ENCODE measurements around the gene ZP2. TPM values are rescaled to one million over a fixed set of nuclear protein-coding genes. Genes with fewer than 3 reads are reported as not detected.

The ZP2 gene
- total and polyA plus RNA-seq, 9 donors = 0.36 to 1.1 (median 0.37) TPM; not detected in 6

DNA sequence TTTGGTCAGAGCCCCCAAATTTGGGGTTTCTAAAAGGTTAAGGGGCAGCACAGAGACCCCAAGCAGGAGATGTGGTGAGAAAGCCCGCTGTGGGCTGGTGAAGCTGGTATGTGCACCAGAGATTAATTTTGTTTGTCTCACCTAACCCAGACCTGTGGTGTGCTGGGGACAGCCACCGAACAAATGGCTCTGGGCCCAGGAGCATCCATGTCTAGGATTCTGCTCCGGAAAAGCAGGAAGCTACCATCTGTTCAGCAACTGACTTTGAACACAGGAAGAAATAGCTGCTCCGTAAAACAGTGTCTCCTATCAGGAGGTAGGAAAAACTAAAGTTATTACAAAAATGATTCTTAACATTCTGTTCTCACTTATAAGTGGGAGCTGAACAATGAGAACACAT is 2.7 kb upstream of the ZP2 start:
- no peak for DNase-seq
- TF ChIP-seq POLR2A (IDR thresholded peaks at IDR 0.05) (no peak), EP300 (IDR thresholded peaks at IDR 0.05) (no peak)
- TF ChIP-seq, protein P1, sequence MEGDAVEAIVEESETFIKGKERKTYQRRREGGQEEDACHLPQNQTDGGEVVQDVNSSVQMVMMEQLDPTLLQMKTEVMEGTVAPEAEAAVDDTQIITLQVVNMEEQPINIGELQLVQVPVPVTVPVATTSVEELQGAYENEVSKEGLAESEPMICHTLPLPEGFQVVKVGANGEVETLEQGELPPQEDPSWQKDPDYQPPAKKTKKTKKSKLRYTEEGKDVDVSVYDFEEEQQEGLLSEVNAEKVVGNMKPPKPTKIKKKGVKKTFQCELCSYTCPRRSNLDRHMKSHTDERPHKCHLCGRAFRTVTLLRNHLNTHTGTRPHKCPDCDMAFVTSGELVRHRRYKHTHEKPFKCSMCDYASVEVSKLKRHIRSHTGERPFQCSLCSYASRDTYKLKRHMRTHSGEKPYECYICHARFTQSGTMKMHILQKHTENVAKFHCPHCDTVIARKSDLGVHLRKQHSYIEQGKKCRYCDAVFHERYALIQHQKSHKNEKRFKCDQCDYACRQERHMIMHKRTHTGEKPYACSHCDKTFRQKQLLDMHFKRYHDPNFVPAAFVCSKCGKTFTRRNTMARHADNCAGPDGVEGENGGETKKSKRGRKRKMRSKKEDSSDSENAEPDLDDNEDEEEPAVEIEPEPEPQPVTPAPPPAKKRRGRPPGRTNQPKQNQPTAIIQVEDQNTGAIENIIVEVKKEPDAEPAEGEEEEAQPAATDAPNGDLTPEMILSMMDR (IDR thresholded peaks at IDR 0.05) = no peak
- Histone ChIP-seq H3K4me1 (ENCODE audit: insufficient read depth) (no peaks in the 10 kb centered on the region), H3K4me3 (no peak overlapping the region), H3K27me3 (no peaks in the 10 kb centered on the region), H3K36me3 (no peaks in the 10 kb centered on the region), H3K9me3 (no peaks in the 10 kb centered on the region), H3K27ac (no peak overlapping the region)
- 36 to 53% (median 48%) methylated on average over 4 of the region's 4 CpGs for WGBS, 3 donors
- intact Hi-C loops (cut with DNase I) = loop anchor here in 1 of 4 donors (10.0 kb wide), 1 partner anchor 51 kb away; no protein-coding TSS in a partner anchor

DNA sequence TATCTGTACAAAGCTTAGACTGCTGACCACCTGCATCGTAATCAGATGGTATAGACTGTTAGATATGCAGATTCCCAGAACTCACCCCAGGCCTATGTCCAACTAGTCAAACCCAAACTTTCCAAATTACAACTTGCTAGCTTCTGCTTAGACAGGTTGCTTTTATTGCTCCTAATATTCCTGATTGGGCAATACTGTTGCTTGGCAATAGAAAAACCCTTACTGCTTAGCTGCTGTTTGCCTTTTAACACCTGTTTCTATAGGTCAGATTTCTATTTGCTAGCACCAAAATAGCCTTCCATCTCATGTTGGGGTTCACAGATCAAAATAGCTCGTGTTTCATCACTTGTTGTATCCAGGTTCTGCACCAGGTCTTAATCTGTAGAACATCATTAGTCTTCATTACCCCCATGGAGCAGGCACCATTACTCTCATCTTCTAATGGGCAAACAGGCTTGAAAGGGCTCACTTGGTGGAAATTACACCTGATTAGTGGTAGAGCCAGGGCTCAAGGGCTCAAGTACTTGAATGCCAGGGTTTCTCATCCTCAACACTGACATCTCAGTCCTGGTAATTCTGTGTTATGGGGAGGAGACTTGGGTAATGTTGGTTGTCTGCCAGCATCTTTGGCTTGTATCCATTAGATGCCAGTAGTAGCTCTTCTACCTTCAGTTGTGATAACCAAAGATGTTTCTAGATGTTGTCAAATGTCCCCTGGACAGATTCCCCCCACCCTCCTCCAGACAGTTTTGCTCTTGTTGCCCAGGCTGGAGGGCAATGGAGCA is 2.7 kb downstream of the ZP2 start:
- WGBS, 3 donors = 56 to 65% (median 60%) methylated on average over 2 of the region's 2 CpGs
- intact Hi-C loops (cut with DNase I) = no loop called here
- TF ChIP-seq EP300 (IDR thresholded peaks at IDR 0.05) (no peak), POLR2A (IDR thresholded peaks at IDR 0.05) (no peak)
- TF ChIP-seq, protein P1 (IDR thresholded peaks at IDR 0.05) = no peak
- Histone ChIP-seq H3K27me3 (no peaks in the 10 kb centered on the region), H3K4me3 (no peak overlapping the region), H3K4me1 (ENCODE audit: insufficient read depth) (no peaks in the 10 kb centered on the region), H3K36me3 (no peaks in the 10 kb centered on the region), H3K9me3 (no peaks in the 10 kb centered on the region), H3K27ac (no peak overlapping the region)
- no peak for DNase-seq

DNA sequence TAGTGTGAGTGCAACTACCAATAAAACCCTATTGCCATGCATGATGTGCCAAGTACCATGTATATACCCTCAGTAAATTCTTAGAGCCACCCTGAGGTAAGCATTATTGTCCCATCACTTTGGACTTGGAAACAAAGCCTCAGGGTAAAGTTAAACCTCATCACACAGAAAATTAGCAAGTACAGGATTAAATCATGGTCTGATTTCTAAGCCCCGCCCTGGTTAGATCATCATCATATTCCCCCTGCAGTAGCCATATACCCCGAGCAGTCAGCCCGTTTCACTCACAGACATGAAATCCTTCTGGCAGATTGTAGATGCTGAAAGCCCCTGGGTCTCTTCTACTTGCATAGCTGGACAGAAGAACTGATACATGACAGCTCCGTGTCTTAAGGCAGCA is 4.8 kb downstream of the ZP2 start:
- no peak for DNase-seq
- no peaks in the 10 kb centered on the region for H3K36me3 ChIP-seq
- no peaks in the 10 kb centered on the region for H3K9me3 ChIP-seq
- H3K4me3 ChIP-seq = no peak overlapping the region
- TF ChIP-seq, protein P1 (IDR thresholded peaks at IDR 0.05) = no peak
- TF ChIP-seq POLR2A (IDR thresholded peaks at IDR 0.05) (no peak), EP300 (IDR thresholded peaks at IDR 0.05) (no peak)
- H3K27ac ChIP-seq = no peak overlapping the region
- intact Hi-C loops (cut with DNase I) = no loop called here
- no peaks in the 10 kb centered on the region for H3K27me3 ChIP-seq
- H3K4me1 ChIP-seq (ENCODE audit: insufficient read depth) = no peaks in the 10 kb centered on the region
- 79 to 91% (median 82%) methylated on average over 4 of the region's 4 CpGs for WGBS, 3 donors

DNA sequence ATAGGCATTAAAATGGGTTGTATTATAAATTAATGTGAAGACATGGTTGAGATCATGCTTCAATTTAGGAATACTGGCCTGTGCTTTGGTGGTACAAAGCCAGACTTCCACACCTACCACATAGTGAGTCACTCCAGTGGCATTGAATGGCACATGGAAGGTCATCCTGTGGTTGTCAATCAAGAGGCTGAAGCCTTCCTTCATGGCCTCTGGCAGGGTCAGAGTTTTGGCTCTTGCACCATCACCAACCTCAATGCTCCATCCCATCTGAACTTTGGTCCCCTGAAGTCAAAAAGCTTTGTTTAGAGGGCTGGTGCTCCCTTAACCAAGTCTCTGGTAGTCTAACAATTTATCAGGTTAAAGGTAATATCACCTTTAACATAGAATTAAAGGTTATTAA is 6.1 kb downstream of the ZP2 start:
- intact Hi-C loops (cut with DNase I) = no loop called here
- H3K27ac ChIP-seq = no peak overlapping the region
- H3K27me3 ChIP-seq = no peaks in the 10 kb centered on the region
- no peaks in the 10 kb centered on the region for H3K9me3 ChIP-seq
- TF ChIP-seq POLR2A (IDR thresholded peaks at IDR 0.05) = no peak
- no peak for TF ChIP-seq EP300 (IDR thresholded peaks at IDR 0.05)
- TF ChIP-seq, protein P1 (IDR thresholded peaks at IDR 0.05) = no peak
- no peak overlapping the region for H3K4me3 ChIP-seq
- DNase-seq = no peak
- H3K36me3 ChIP-seq = no peaks in the 10 kb centered on the region
- no peaks in the 10 kb centered on the region for H3K4me1 ChIP-seq (ENCODE audit: insufficient read depth)

All from ovary (tissue), 9 donors.